Calu3 (cell line): ENCODE measurements around the gene VPS8. TPM values are rescaled to one million over a fixed set of nuclear protein-coding genes. Genes with fewer than 3 reads are reported as not detected.

Source experiments
- BruUV-seq: library from RNA; stranded (reverse); fragments of 400-500 nt; replicated peaks from 2 replicates; lab custom pipeline; 2021; lab: Mats Ljungman, UMichigan
- CTCF ChIA-PET: fragments of 300-600 bp; sonication (Branson Sonifier 250); formaldehyde crosslinking; loops from one replicate; lab custom pipeline; 2022; ENCODE audit warnings: antibody characterized with exemption; lab: Charles Lee
- DNase-seq: peaks from one replicate; pipeline ENCODE4 v3.0.0; 2022
- H3K27ac Mint-ChIP-seq: one replicate; pipeline ENCODE4 v1.8.0; 2022; ENCODE audit warnings: mixed read lengths; ENCODE audit not compliant: unreplicated experiment
- H3K27me3 Mint-ChIP-seq: one replicate; pipeline ENCODE4 v1.8.0; 2022; ENCODE audit warnings: mixed read lengths; ENCODE audit not compliant: unreplicated experiment
- H3K36me3 Mint-ChIP-seq: one replicate; pipeline ENCODE4 v1.8.0; 2022; ENCODE audit warnings: mild to moderate bottlenecking, moderate library complexity, mixed read lengths; ENCODE audit not compliant: insufficient read depth, unreplicated experiment
- H3K4me1 Mint-ChIP-seq: one replicate; pipeline ENCODE4 v1.8.0; 2022; ENCODE audit warnings: mild to moderate bottlenecking, low read depth, mixed read lengths; ENCODE audit not compliant: unreplicated experiment
- H3K4me3 Mint-ChIP-seq: one replicate; pipeline ENCODE4 v1.8.0; 2022; ENCODE audit warnings: mild to moderate bottlenecking, low read depth, moderate library complexity, mixed read lengths; ENCODE audit not compliant: unreplicated experiment
- H3K9me3 Mint-ChIP-seq: one replicate; pipeline ENCODE4 v1.8.0; 2022; ENCODE audit warnings: low read depth, mixed read lengths; ENCODE audit not compliant: unreplicated experiment
- CTCF ChIP-seq: fragments of 200-600 bp; IDR thresholded peaks from one replicate; pipeline ENCODE4 v1.8.0; 2022; ENCODE audit warnings: antibody characterized with exemption; ENCODE audit not compliant: unreplicated experiment
- intact Hi-C: fragments of 100-400 bp; cut with micrococcal nuclease; formaldehyde crosslinking; loops from one replicate; pipeline ENCODE4 v1.10.0; 2022; ENCODE audit not compliant: unreplicated experiment
- total RNA-seq: library from RNA; stranded (reverse); gene quantifications from 2 replicates; pipeline ENCODE4 v1.2.3, GENCODE V29; 2022

Gene VPS8
- total RNA-seq, 1 experiment from 2014 or later: 62.5 TPM

- Mint-ChIP-seq H3K36me3 (no peaks in the 10 kb centered on the region), H3K9me3 (no peaks in the 10 kb centered on the region), H3K4me3 (no peak overlapping the region), H3K27me3 (no peaks in the 10 kb centered on the region), H3K4me1 (no peaks in the 10 kb centered on the region), H3K27ac (no peak overlapping the region)
- no TSS peak for BruUV-seq
- intact Hi-C loops: loop anchor here (10.0 kb wide), 1 partner anchor 207 kb away; no protein-coding TSS in a partner anchor
- no peak for TF ChIP-seq CTCF
- CTCF ChIA-PET: no interaction called here
- DNase-seq: no peak
These were observed 156.1 kb downstream of the VPS8 start for GRCh38 chr3:184968115-184968514.

GRCh38 chr3:184970186-184970585 lies 158.2 kb downstream of the VPS8 start:
- intact Hi-C loops: no loop called here
- no peaks in the 10 kb centered on the region for H3K27me3 Mint-ChIP-seq
- H3K4me3 Mint-ChIP-seq: no peak overlapping the region
- CTCF ChIA-PET: interaction anchor here (0.7 to 0.8 kb wide), 2 partner anchors 18 to 70 kb away, joined by 4 read pairs; no protein-coding TSS in a partner anchor
- peaks cover 2% of the 10 kb centered on the region for H3K9me3 Mint-ChIP-seq
- no peaks in the 10 kb centered on the region for H3K36me3 Mint-ChIP-seq
- H3K27ac Mint-ChIP-seq: no peak overlapping the region
- no peak for DNase-seq
- no peak for TF ChIP-seq CTCF
- no peaks in the 10 kb centered on the region for H3K4me1 Mint-ChIP-seq
- no TSS peak for BruUV-seq

- no TSS peak for BruUV-seq
- Mint-ChIP-seq H3K4me1 (no peaks in the 10 kb centered on the region), H3K27ac (no peak overlapping the region), H3K9me3 (peaks cover 5% of the 10 kb centered on the region), H3K36me3 (no peaks in the 10 kb centered on the region), H3K4me3 (no peak overlapping the region), H3K27me3 (no peaks in the 10 kb centered on the region)
- intact Hi-C loops: no loop called here
- CTCF ChIA-PET: interaction anchor here (0.6 kb wide), 1 partner anchor 1501 kb away, joined by 3 read pairs; no protein-coding TSS in a partner anchor
- TF ChIP-seq CTCF: no peak
- DNase-seq: no peak
These were observed 165.8 kb downstream of the VPS8 start for GRCh38 chr3:184977796-184978195.

GRCh38 chr3:184981071-184981470 lies 169.1 kb downstream of the VPS8 start:
- intact Hi-C loops: no loop called here
- DNase-seq: no peak
- no peak for TF ChIP-seq CTCF
- H3K27ac Mint-ChIP-seq: no peak overlapping the region
- no TSS peak for BruUV-seq
- H3K27me3 Mint-ChIP-seq: no peaks in the 10 kb centered on the region
- CTCF ChIA-PET: interaction anchor here (0.7 kb wide), 1 partner anchor 62 kb away, joined by 3 read pairs; no protein-coding TSS in a partner anchor
- no peaks in the 10 kb centered on the region for H3K4me1 Mint-ChIP-seq
- no peak overlapping the region for H3K4me3 Mint-ChIP-seq
- peaks cover 3% of the 10 kb centered on the region for H3K9me3 Mint-ChIP-seq
- H3K36me3 Mint-ChIP-seq: no peaks in the 10 kb centered on the region
